HK-2 (cell line): ENCODE results near the gene METTL21C.

Experiments
- DNase-seq: peaks from one replicate; pipeline ENCODE4 v3.0.0-alpha.2; 2018; ENCODE audit not compliant: unreplicated experiment

The METTL21C gene

GRCh38 chr13:102694937-102695336, at the start of gene METTL21C:
METTL21C (minus strand) TSS chr13:102695044; CDS start chr13:102694498, 546 bp downstream.
- DNase-seq = no peak

DNA sequence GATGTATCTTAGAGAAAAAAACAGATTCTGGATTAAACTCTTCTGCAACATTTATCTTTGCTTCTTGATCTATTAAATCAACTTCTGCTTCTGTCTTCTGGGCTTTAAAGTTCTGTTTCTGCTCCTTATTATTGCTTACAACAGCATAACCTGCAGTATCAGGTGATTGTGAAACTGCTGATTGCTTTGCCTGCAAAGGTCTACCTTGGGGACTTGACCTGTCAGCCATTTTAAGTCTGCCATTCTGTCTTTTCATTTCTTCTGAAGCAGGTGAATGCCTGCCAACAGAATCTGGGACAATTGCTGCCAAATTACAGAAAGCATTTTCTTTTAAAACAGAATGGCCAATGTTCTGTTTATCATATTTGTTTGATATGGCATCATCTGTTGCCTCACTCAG, 47.7 kb upstream of the METTL21C start:
- DNase-seq = no peak

DNA sequence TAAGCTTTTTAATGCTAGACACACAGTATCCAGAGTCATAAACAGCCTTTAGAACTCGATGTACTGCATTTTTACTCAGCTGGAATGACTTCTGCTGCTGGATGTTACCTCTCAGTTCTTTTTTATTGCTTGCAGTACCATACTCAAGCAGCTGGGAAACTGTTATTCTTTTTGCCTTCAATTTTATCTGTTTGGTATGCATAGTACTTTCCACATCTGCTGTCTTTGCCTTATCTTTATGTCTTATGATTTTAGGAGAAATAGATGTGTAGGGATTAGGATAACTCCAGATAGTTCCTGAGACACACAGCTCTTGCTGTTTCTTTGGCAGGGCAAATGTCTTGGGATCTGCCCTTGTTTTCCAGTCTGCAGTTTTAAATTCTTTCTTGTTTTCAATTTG, 47.3 kb upstream of the METTL21C start:
- no peak for DNase-seq

GRCh38 chr13:102729560-102730270, 34.9 kb upstream of the METTL21C start:
- DNase-seq = no peak

GRCh38 chr13:102726430-102726829, 31.6 kb upstream of the METTL21C start:
- no peak for DNase-seq

- DNase-seq = no peak
Measured at GRCh38 chr13:102724923-102725322, 30.1 kb upstream of the METTL21C start.

GRCh38 chr13:102721800-102722231, 27.0 kb upstream of the METTL21C start:
- no peak for DNase-seq

- no peak for DNase-seq
Measured at GRCh38 chr13:102718746-102719145, 23.9 kb upstream of the METTL21C start.

GRCh38 chr13:102715447-102715846, 20.6 kb upstream of the METTL21C start:
- DNase-seq = no peak

GRCh38 chr13:102710261-102710679, 15.4 kb upstream of the METTL21C start:
- DNase-seq = no peak

DNA sequence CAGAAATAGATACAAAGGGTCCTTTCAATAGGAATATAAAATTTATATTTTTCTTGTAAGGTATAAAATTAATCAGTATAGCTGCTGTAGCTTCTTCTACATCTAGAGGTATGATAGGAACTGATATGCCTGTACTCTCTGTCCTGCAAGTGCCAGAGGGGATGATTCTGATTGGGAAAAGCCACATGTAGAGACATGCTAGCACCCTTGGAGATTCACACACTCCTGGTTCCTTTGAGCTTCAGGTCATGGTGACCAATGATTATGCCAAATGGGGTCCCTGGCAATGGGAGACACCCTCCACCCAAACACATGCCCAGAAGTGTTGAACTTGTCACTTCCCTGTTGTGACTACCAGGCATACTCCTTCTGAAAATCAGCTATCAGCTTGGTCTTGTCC, 14.7 kb upstream of the METTL21C start:
- DNase-seq = no peak

DNA sequence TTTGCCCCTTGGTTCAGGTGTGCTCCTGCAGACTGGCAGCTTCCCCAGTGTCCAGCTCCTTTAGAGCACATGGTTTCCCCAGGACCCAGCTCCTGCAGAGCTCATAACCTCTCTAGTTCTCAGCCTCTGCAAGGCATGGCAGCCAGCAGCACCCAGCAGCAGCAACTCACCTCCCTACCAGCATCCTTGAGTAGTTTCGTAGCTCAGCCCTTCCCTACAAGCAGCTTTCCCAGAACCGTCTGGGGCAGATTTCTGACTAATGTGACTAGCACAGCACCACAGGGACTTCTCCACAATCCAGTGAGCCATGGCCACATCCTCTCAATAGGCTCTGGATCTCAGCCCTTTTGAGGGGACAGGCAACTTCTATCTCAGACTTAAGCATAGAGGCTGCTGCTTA, 14.1 kb upstream of the METTL21C start:
- no peak for DNase-seq

DNA sequence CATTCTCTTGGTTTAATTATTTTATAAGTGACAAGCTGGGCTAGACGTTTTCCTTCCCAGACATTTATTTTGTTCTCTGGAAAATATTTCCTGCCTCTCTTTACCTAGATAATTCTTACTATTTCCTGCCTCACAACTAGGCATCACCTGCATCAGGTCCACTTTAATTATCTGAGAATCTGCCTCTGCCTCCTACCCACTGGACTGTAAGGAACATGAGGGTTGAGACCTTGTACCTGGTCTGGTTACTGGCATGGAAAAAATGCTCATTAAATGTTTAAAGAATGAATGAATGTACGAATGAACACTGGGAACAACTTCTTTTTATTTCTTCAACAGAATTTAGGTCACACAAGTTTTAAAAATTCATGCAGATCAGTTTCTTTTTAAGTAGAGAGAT, 13.4 kb upstream of the METTL21C start:
- DNase-seq = no peak

DNA sequence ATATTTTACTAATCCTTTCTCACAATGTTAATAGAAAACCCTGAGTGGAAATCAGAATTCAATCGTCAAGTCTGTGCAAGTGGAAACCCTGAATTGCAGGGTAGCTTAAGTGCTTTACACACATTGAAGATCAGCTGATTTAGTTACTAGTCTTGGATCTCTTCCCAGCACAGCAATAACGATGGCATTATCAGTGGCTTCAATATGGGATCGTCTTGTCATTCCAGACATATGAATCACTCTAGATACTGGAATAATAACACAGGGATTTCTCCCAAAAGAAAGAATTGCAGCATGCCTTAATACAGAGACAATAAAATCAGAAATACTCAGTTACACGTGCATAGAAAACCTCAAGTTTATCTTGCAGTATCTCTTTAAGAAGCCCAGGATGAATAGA, 12.6 kb upstream of the METTL21C start:
- peak; percentile 11 for DNase-seq

DNA sequence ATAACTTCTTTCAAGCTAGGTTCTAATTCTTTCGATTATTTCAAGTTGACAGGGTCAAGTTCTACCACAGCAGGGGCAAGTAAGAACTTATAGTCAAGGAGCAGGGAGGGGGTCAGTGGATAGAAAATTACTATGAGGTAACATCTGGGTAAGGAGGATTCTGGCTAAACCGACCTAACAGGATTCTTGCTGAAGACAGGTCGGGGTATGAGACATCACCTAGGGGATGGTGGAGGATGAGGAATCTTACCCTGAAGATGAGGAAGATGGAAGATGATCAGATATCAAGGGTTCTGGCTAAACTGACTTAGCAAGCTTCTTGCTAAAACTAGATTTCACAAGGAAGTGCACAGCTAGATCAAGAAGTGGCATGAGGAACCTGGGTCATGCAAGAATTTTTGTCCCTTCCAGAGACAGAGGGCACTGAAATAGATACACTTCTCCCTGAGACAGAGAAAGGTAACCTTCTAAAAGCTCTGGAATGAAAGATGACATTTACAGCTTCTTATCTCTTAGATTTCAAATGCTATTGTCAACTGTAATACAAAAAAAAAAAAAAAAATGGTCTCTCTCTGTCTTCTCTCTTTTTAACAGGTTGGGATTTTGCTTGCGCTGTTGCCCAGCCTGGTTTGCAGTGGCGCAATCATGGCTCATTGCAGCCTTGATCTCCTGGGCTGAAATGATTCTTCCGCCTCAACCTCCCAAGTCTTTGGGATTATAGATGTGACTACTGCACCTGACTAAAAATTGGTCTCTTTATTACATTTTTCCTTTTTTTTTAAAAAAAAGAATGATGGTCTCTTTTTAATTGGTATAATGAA, 9.6 kb upstream of the METTL21C start:
- no peak for DNase-seq

GRCh38 chr13:102703726-102704035, 8.8 kb upstream of the METTL21C start:
- DNase-seq = no peak

DNA sequence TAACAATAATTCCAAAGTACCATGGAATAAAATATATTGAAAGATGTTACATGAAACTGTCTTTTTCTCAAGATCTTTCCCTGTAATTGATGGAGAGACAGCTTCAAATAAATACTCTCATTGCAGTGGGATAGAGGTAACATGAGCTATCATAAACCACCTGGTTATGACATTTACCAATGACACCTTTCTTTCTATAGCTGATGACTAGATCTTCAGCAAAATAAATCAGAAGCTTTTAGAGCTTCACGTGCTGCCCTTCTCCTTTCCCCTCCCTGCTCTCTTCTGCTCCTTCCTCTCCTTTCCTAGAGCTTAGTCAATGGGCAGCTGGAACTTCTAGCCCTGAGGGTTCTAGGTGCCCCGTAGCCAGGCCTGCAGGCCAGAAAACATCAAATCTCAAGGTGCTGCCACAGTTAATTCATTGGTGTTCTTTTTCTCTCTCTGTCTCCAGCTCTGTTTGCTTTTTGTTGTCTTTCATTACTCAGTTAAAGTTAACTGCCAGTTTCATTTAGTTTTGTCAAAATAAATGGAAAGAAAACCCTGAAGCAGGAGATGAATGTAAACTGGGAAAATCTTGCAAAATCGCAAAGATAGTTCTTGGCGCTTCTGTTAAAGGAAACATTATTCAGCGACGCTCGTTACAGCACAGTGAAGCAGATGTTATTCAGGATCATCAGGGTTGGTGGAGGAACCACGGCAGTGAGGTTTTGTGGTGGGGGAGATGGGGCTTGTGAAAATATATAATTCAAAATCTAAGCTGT, 8.3 kb upstream of the METTL21C start:
- DNase-seq = no peak

DNA sequence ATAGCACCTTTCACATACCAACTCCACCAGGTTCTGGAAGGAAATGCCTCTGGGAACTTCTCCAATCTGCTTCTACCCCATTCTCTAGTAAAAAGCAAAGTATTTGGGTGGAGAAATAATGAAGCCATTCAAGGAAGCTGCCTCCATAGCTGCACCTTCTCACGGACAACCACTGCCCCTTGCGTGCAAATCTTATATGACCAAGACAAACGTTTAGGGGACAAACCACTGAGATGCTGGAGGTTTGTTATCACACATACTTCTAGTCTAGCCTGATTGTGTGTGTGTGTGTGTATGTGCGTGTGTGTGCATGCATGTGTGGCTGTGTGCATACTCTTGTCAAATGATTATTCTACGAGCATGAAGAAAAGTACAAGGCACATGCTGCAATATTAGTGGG, 6.5 kb upstream of the METTL21C start:
- no peak for DNase-seq

DNA sequence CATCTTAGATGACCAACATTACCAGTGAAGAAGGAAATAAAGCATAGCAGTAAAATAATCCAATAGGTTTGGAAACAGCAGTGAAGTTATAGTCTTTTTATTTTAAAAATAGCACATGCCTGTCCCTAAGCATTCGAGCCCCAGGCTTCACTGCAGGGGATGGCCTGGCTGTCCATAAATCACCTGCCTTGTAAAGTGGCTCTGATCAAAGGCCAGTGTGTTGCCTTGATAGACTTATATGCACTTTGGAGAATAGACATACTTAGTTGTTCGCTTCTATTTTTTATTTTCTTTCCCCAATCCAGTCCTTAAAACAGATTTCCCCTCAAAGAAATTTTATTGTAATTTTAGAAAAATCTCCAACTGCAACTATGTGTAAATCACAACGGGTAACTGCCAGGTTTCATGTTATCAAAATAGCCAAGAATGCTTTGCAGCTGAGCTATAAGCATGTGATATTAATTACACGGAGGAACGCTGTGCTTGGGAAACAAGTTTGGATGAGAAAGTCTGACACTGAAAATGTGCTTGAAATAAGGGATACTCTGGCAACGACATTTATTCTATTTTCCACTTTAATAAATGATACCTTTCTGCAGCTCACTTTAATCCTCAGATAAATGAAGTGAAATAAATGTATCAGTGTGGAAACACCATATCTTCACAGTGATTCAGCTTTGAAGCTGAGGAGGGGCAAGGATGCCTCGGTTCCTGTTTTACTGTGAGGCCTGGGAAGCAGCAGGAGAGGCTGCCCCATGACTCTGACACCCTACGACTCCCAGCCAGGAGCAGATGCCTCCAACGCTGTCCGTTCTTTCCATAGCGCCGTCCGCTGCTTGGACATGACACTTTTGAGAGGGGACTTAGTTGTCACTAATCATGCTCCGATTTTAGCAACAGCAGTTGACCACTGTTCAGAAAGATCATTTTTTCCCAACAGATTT, 5.5 kb upstream of the METTL21C start:
- DNase-seq = no peak

DNA sequence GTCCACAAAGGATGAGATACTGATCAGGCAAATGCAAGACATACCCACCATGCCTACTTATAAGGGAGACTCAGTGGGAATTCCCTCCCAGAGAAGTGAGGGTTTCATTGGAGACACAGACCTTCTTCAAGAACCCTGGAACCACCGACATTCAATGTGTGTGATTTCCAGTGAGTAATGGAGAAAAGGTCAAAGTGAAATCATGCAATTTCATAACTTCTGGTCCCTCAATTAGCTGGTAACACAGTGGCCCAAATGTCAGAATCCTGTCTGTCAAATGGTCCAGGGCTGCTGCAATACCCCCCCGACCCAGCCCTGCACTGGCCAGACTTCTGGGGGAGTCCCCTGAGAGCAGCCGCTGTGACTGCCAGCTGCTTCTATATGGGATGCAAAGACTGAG, 4.7 kb upstream of the METTL21C start:
- no peak for DNase-seq

DNA sequence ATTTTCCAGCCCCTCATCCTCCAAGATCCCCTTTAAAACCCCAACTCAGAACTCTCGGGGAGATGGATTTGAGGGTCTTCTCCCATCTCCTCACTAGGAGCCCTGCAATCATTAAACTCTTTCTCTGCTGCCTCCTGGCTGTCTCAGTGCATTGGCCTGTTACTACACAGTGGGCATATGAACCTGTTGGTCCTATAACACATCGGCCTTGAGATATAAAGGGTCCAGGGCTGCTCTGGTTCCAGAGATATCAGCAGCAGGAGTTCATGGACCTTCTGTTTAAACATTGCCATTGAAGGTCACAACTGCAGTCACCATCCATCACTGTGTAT, 3.8 kb upstream of the METTL21C start:
- no peak for DNase-seq
